Tibial nerve (tissue), 4 donors: ENCODE measurements around the gene ITPKB. TPM values are rescaled to one million over a fixed set of nuclear protein-coding genes. Genes with fewer than 3 reads are reported as not detected.

Experiments used
- DNase-seq, 2 donors: peaks; one replicate each; pipeline ENCODE4 v3.0.0-alpha.2; 2019; ENCODE audit warnings: low spot score in 2 of 2
- H3K27ac ChIP-seq, 4 donors: fragments of 200-600 bp; sonication (generic) in 3 of 4; one replicate each; pipeline ENCODE4 v1.5.1; 2017 to 2019; ENCODE audit warnings: mild to moderate bottlenecking in 1 of 4
- H3K27me3 ChIP-seq, 2 donors: fragments of 200-600 bp; sonication (generic) in 1 of 2; one replicate each; pipeline versions ENCODE4 v1.5.1 to v1.6.0; 2017 to 2019
- H3K36me3 ChIP-seq, 3 donors: fragments of 200-600 bp; sonication (generic); one replicate each; pipeline ENCODE4 v1.5.1; 2018 to 2019
- H3K4me1 ChIP-seq, 4 donors: fragments of 200-600 bp; sonication (generic) in 3 of 4; one replicate each; pipeline ENCODE4 v1.5.1; 2017 to 2019
- H3K4me3 ChIP-seq, 4 donors: fragments of 200-600 bp; sonication (generic) in 3 of 4; one replicate each; pipeline ENCODE4 v1.5.1; 2017 to 2019; ENCODE audit warnings: mild to moderate bottlenecking in 1 of 4, moderate library complexity in 1 of 4
- H3K9me3 ChIP-seq, 4 donors: fragments of 200-600 bp; sonication (generic) in 3 of 4; one replicate each; pipeline ENCODE4 v1.5.1; 2017 to 2019
- EP300 ChIP-seq, 2 donors: sonication (generic); formaldehyde crosslinking; IDR thresholded peaks; one replicate each; pipeline ENCODE4 v1.6.1; 2017; ENCODE audit warnings: antibody characterized with exemption in 2 of 2, mild to moderate bottlenecking in 1 of 2
- POLR2A ChIP-seq, 2 donors: fragments of 450-650 bp; IDR thresholded peaks; one replicate each; pipeline ENCODE4 v1.6.1; 2017; ENCODE audit warnings: antibody characterized with exemption in 2 of 2, mild to moderate bottlenecking in 2 of 2, moderate library complexity in 2 of 2
- WGBS, 2 donors: methylation state at CpG; one replicate each; pipeline ENCODE4 v1.1.5; 2018; 5-methylcytosine and 5-hydroxymethylcytosine counted together
- total RNA-seq, 4 donors: library from RNA; depleted of rRNA; stranded (reverse); fragments of >200 nt; gene quantifications; one replicate each; pipeline ENCODE4 v1.1.0, GENCODE V29; 2016
- TF ChIP-seq, protein P1 (sequence below), 5 experiments: fragments of 200-600 bp in 3 of 5; fragments of 450-650 bp in 2 of 5; sonication (generic) in 3 of 5; IDR thresholded peaks; one replicate each; pipeline ENCODE4 v1.5.1; 2016 to 2019; ENCODE audit warnings: antibody characterized with exemption in 5 of 5, mild to moderate bottlenecking in 3 of 5, moderate library complexity in 2 of 5

The ITPKB gene
- total RNA-seq, 4 donors from 2014 or later = 49.2 to 82.0 (median 52.7) TPM

DNA sequence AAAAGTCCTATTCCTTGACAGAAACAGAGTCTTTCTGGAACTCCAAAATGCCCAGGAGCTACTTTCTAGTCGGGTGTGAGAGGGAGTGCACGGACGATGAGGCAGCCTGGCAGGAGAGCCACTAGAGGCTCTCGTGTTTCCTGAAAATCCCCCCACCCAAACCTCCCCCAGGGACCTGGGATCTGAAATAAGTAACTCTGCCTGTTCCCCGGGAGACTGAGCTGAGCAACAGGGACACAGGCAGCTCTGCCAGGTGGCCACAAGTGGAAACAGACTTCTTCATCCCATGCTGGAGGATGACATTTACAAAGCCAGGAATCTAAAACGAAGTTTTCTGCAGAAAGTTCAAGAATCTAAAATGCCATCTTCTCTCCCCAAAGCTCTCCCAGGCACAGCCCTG, 77.1 kb downstream of the ITPKB start:
- TF ChIP-seq POLR2A (IDR thresholded peaks at IDR 0.05) (no peak), EP300 (IDR thresholded peaks at IDR 0.05) (no peak)
- TF ChIP-seq, protein P1, sequence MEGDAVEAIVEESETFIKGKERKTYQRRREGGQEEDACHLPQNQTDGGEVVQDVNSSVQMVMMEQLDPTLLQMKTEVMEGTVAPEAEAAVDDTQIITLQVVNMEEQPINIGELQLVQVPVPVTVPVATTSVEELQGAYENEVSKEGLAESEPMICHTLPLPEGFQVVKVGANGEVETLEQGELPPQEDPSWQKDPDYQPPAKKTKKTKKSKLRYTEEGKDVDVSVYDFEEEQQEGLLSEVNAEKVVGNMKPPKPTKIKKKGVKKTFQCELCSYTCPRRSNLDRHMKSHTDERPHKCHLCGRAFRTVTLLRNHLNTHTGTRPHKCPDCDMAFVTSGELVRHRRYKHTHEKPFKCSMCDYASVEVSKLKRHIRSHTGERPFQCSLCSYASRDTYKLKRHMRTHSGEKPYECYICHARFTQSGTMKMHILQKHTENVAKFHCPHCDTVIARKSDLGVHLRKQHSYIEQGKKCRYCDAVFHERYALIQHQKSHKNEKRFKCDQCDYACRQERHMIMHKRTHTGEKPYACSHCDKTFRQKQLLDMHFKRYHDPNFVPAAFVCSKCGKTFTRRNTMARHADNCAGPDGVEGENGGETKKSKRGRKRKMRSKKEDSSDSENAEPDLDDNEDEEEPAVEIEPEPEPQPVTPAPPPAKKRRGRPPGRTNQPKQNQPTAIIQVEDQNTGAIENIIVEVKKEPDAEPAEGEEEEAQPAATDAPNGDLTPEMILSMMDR (IDR thresholded peaks at IDR 0.05) = no peak
- 7 to 20% methylated on average over 5 to 6 of the region's 6 CpGs for WGBS, 2 donors
- Histone ChIP-seq H3K36me3 (no peaks in the 10 kb centered on the region), H3K4me3 (no peak overlapping the region), H3K27ac (peak overlapping the region in 2 of 4 donors; percentile 75 to 83), H3K4me1 (peaks cover 4 to 99% (median 89%) of the 10 kb centered on the region in 4 donors), H3K27me3 (no peaks in the 10 kb centered on the region), H3K9me3 (no peaks in the 10 kb centered on the region)
- no peak for DNase-seq

DNA sequence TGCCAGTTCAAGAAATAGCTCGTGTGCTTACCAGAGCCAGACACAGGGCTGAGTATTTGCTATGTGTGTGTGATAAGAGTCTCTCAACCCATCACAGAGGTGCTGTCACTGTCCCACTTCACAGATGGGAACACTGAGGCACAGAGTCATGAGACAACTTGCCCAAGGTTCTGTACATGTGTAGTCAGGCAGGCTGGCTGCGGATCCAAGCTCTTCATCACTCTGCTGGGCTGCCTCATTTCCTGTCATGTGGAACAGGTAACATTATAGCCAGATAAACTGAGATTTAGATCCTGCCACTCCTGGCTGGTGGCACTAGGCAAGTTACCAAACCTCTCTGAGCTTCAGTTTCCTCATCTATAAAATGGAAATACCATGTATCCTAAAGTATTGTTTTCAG, 77.8 kb downstream of the ITPKB start:
- WGBS, 2 donors = 90 to 92% methylated on average over 1 to 2 of the region's 2 CpGs
- no peak for DNase-seq
- no peak overlapping the region for H3K4me3 ChIP-seq
- H3K9me3 ChIP-seq = no peaks in the 10 kb centered on the region
- H3K4me1 ChIP-seq = peaks cover 4 to 100% (median 93%) of the 10 kb centered on the region in 4 donors
- H3K27ac ChIP-seq = peak overlapping the region in 2 of 4 donors; percentile 75 to 83
- TF ChIP-seq POLR2A (IDR thresholded peaks at IDR 0.05) = no peak
- TF ChIP-seq, protein P1 (IDR thresholded peaks at IDR 0.05) = no peak
- TF ChIP-seq EP300 (IDR thresholded peaks at IDR 0.05) = no peak
- H3K27me3 ChIP-seq = no peaks in the 10 kb centered on the region
- no peaks in the 10 kb centered on the region for H3K36me3 ChIP-seq

DNA sequence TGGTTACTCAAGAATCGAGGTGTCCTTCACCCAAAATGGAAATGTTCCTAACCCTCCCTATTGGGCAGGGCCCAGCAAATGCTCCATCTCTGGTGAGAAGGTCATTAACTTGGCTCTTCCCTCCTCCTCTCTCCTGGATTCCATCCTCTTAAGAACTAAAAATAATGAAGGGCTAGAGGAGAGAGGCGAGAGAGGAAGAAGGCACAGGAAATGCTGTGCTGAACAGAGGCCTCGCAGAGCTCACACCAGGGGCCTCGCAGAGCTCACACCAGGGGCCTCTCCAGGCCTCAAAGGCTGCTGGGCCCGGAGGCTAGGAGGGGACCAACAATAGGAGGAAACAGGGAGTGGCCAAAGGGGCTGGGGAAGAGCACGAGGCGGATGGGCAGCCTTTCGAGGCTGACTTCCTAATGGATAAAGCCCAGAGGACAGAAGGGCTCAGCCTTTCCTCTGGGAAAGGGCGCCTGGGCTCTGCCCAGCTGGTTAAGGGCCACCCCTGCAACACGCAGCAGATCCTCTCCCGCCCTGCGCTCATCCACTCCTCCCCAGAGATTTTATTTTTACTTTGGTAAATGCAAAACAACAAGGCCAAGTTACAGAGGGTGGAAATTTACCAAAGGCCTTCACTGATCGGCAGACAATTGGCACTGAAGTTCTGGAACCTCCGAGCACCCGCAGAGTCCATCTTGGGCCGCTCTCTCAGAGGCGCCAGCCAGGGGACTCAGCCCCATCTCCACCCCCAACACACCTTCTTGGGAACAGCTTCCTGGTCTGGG, 78.5 kb downstream of the ITPKB start:
- TF ChIP-seq EP300 (IDR thresholded peaks at IDR 0.05) (no peak), POLR2A (IDR thresholded peaks at IDR 0.05) (no peak)
- TF ChIP-seq, protein P1 (IDR thresholded peaks at IDR 0.05) = no peak
- no peak for DNase-seq
- Histone ChIP-seq H3K36me3 (no peaks in the 10 kb centered on the region), H3K27me3 (no peaks in the 10 kb centered on the region), H3K4me1 (peaks cover 4 to 100% (median 97%) of the 10 kb centered on the region in 4 donors), H3K9me3 (no peaks in the 10 kb centered on the region), H3K4me3 (no peak overlapping the region), H3K27ac (peak overlapping the region in 2 of 4 donors; percentile 75 to 83)
- WGBS, 2 donors = 62 to 63% methylated on average over 17 of the region's 17 CpGs

DNA sequence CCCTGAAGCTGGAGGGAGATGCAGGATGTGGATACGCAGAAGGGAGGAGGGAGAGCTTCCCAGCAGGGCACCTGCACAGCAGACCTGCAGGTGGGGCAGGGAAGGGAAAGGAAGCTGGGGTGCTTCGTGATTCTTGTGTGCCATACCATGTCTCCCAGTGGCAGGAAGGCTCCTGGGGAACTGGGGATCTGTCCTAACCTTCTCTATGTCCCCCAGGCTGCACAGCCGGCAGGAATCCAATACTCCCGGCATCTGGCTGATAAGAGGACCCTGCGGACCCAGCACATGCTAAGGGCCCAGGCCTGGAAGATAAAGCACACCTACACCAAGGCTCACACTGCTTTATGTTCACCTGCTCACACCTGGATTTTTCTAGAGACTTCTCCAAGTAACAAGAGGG, 79.4 kb downstream of the ITPKB start:
- Histone ChIP-seq H3K27ac (peak overlapping the region in 2 of 4 donors; percentile 75 to 83), H3K27me3 (no peaks in the 10 kb centered on the region), H3K9me3 (no peaks in the 10 kb centered on the region), H3K4me1 (peaks cover 4 to 100% (median 98%) of the 10 kb centered on the region in 4 donors), H3K4me3 (no peak overlapping the region), H3K36me3 (no peaks in the 10 kb centered on the region)
- 97 to 98% methylated on average over 5 of the region's 5 CpGs for WGBS, 2 donors
- no peak for DNase-seq
- TF ChIP-seq, protein P1 (IDR thresholded peaks at IDR 0.05) = no peak
- TF ChIP-seq POLR2A (IDR thresholded peaks at IDR 0.05) = no peak
- no peak for TF ChIP-seq EP300 (IDR thresholded peaks at IDR 0.05)

DNA sequence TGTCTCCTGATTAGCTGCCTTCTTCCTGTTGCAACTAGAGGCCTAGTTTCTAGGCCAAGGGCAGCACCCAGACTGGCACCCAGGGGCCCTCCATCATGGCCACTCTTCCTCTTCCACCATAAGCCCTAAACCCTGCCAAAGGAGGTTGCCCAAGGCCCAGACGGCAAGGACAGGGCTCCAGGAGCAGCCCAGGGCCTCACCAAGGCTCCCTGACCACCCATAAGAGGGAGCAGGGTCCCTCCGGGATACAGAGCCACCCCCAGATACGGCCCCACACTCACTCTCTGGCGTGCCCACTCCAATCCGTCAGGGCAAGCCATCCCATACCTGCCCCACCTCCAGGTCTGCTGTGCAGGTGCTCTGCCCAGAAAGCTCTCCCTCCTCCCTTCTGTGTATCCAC, 79.9 kb downstream of the ITPKB start:
- WGBS, 2 donors = 95 to 97% methylated on average over 5 of the region's 5 CpGs
- no peak for DNase-seq
- H3K9me3 ChIP-seq = no peaks in the 10 kb centered on the region
- H3K27me3 ChIP-seq = no peaks in the 10 kb centered on the region
- TF ChIP-seq EP300 (IDR thresholded peaks at IDR 0.05) = no peak
- TF ChIP-seq, protein P1 (IDR thresholded peaks at IDR 0.05) = no peak
- no peak for TF ChIP-seq POLR2A (IDR thresholded peaks at IDR 0.05)
- peak overlapping the region in 2 of 4 donors; percentile 67 to 75 for H3K27ac ChIP-seq
- no peak overlapping the region for H3K4me3 ChIP-seq
- peaks cover 4 to 100% (median 98%) of the 10 kb centered on the region in 4 donors for H3K4me1 ChIP-seq
- no peaks in the 10 kb centered on the region for H3K36me3 ChIP-seq
